ENCODE measurements around the gene DAPK2.

DAPK2 gene

GRCh38 chr15:64022571-64022970 is 23.7 kb downstream of the DAPK2 start:
- TF ChIP-seq ZNF565 (CRISPR knock-in tag; conservative IDR thresholded peaks at IDR 0.05; ENCODE audit: low read depth) (no peak), OSR1 (CRISPR knock-in tag; IDR thresholded peaks at IDR 0.05) (no peak), ZFP30 (CRISPR knock-in tag; IDR thresholded peaks at IDR 0.05) (no peak), RARB (CRISPR knock-in tag; IDR thresholded peaks at IDR 0.05) (no peak), SNAI2 (CRISPR knock-in tag; IDR thresholded peaks at IDR 0.05) (no peak), PPARA (CRISPR knock-in tag; IDR thresholded peaks at IDR 0.05; ENCODE audit: borderline replicate concordance) (no peak), ZNF70 (CRISPR knock-in tag; IDR thresholded peaks at IDR 0.05) (no peak), BACH2 (CRISPR knock-in tag; IDR thresholded peaks at IDR 0.05; ENCODE audit: borderline replicate concordance) (no peak), ZFP3 (CRISPR knock-in tag; IDR thresholded peaks at IDR 0.05) (no peak), CREB5 (CRISPR knock-in tag; IDR thresholded peaks at IDR 0.05; ENCODE audit: low read depth) (no peak), POU6F1 (CRISPR knock-in tag; IDR thresholded peaks at IDR 0.05; ENCODE audit: borderline replicate concordance, low read depth) (no peak)
- no peak for ATAC-seq

- no peak for ATAC-seq
These were observed 26.5 kb downstream of the DAPK2 start for GRCh38 chr15:64019764-64020163.

GRCh38 chr15:64017591-64018163 is 28.6 kb downstream of the DAPK2 start:
- ATAC-seq, result no peak

More at GRCh38 chr15:64019764-64020163, 26.5 kb downstream of the DAPK2 start:
- no peak for TF ChIP-seq CSRNP3 (CRISPR knock-in tag; IDR thresholded peaks at IDR 0.05)
- TF ChIP-seq ISL1 (CRISPR knock-in tag; IDR thresholded peaks at IDR 0.05), result no peak

More at GRCh38 chr15:64017591-64018163, 28.6 kb downstream of the DAPK2 start:
- TF ChIP-seq POU6F1 (CRISPR knock-in tag; IDR thresholded peaks at IDR 0.05; ENCODE audit: borderline replicate concordance, low read depth) (no peak), CSDC2 (CRISPR knock-in tag; IDR thresholded peaks at IDR 0.05) (no peak), TCF4 (CRISPR knock-in tag; IDR thresholded peaks at IDR 0.05; ENCODE audit: borderline replicate concordance) (no peak), ARNTL (CRISPR knock-in tag; IDR thresholded peaks at IDR 0.05; ENCODE audit: borderline replicate concordance, low read depth) (no peak), ZNF8 (CRISPR knock-in tag; IDR thresholded peaks at IDR 0.05) (no peak), SNAI2 (CRISPR knock-in tag; IDR thresholded peaks at IDR 0.05) (no peak), GLIS3 (CRISPR knock-in tag; IDR thresholded peaks at IDR 0.05) (no peak), ZFP3 (CRISPR knock-in tag; IDR thresholded peaks at IDR 0.05) (no peak), ZNF565 (CRISPR knock-in tag; conservative IDR thresholded peaks at IDR 0.05; ENCODE audit: low read depth) (no peak), CSRNP3 (CRISPR knock-in tag; IDR thresholded peaks at IDR 0.05) (no peak), CREB5 (CRISPR knock-in tag; IDR thresholded peaks at IDR 0.05; ENCODE audit: low read depth) (no peak), ZC3H10 (CRISPR knock-in tag; IDR thresholded peaks at IDR 0.05) (no peak), ZFP30 (CRISPR knock-in tag; IDR thresholded peaks at IDR 0.05) (no peak), BACH2 (CRISPR knock-in tag; IDR thresholded peaks at IDR 0.05; ENCODE audit: borderline replicate concordance) (no peak), ZNF70 (CRISPR knock-in tag; IDR thresholded peaks at IDR 0.05) (no peak), PATZ1 (CRISPR knock-in tag; IDR thresholded peaks at IDR 0.05; ENCODE audit: borderline replicate concordance) (no peak), OSR1 (CRISPR knock-in tag; IDR thresholded peaks at IDR 0.05) (no peak)
